GM12878 (cell line): Measurements from ENCODE around the gene ARHGAP26. TPM values are rescaled to one million over a fixed set of nuclear protein-coding genes. Genes with fewer than 3 reads are reported as not detected.

Source experiments
- EED ChIP-seq: sonication (generic); IDR thresholded peaks from 2 replicates; pipeline ENCODE4 v1.6.1; 2016; ENCODE audit warnings: antibody characterized with exemption, low read depth
- ESRRA ChIP-seq: IDR thresholded peaks from 2 replicates; pipeline ENCODE4 v1.6.1; 2012; ENCODE audit warnings: mild to moderate bottlenecking, low read length, improper control_type of control experiment
- IKZF2 ChIP-seq, 2 experiments: fragments of 450-650 bp; IDR thresholded peaks; 2 replicates each; pipeline ENCODE4 v1.6.1; 2017; ENCODE audit warnings: mild to moderate bottlenecking in 2 of 2, moderate library complexity in 2 of 2
- JUNB ChIP-seq: IDR thresholded peaks from 2 replicates; pipeline ENCODE4 v1.6.1; 2016; ENCODE audit warnings: antibody characterized with exemption, mild to moderate bottlenecking
- JUND ChIP-seq: IDR thresholded peaks from 2 replicates; pipeline ENCODE4 v1.6.1; 2012; ENCODE audit warnings: low read depth, mild to moderate bottlenecking, low read length, improper control_type of control experiment, moderate library complexity
- KAT2A ChIP-seq: conservative IDR thresholded peaks from 2 replicates; pipeline ENCODE4 v1.6.1; 2011; ENCODE audit warnings: low read depth, low read length; ENCODE audit not compliant: control insufficient read depth
- MEF2B ChIP-seq: fragments of 450-650 bp; IDR thresholded peaks from 2 replicates; pipeline ENCODE4 v1.6.1; 2018; ENCODE audit warnings: mild to moderate bottlenecking, moderate library complexity; ENCODE audit not compliant: partially characterized antibody, poor library complexity, severe bottlenecking
- MLLT1 ChIP-seq: fragments of 450-650 bp; IDR thresholded peaks from 2 replicates; pipeline ENCODE4 v1.6.1; 2016; ENCODE audit warnings: mild to moderate bottlenecking
- MXI1 ChIP-seq: fragments of 150-350 bp; IDR thresholded peaks from 2 replicates; pipeline ENCODE4 v1.6.1; 2011; ENCODE audit warnings: low read depth, mild to moderate bottlenecking, inconsistent platforms, low read length, improper control_type of control experiment
- PAX8 ChIP-seq: fragments of 450-650 bp; IDR thresholded peaks from 2 replicates; pipeline ENCODE4 v1.6.1; 2017; ENCODE audit warnings: mild to moderate bottlenecking, moderate library complexity
- PBX3 ChIP-seq: IDR thresholded peaks from 2 replicates; pipeline ENCODE4 v1.6.1; 2011; ENCODE audit warnings: mild to moderate bottlenecking, low read depth, low read length, moderate library complexity; ENCODE audit not compliant: insufficient replicate concordance
- PML ChIP-seq: IDR thresholded peaks from 2 replicates; pipeline ENCODE4 v1.6.1; 2012; ENCODE audit warnings: low read length, inconsistent platforms
- POLR2AphosphoS5 ChIP-seq: IDR thresholded peaks from 2 replicates; pipeline ENCODE4 v1.6.1; 2011; ENCODE audit warnings: mild to moderate bottlenecking, low read length, inconsistent platforms
- RUNX3 ChIP-seq: IDR thresholded peaks from 2 replicates; pipeline ENCODE4 v1.6.1; 2012; ENCODE audit warnings: low read length, inconsistent platforms
- SIN3A ChIP-seq: IDR thresholded peaks from 2 replicates; pipeline ENCODE4 v1.6.1; 2012; ENCODE audit warnings: low read depth, low read length, improper control_type of control experiment
- ZBED1 ChIP-seq: IDR thresholded peaks from 2 replicates; pipeline ENCODE4 v1.6.1; 2016; ENCODE audit warnings: borderline replicate concordance
- ZSCAN29 ChIP-seq: fragments of 450-650 bp; IDR thresholded peaks from 2 replicates; pipeline ENCODE4 v1.6.1; 2017; ENCODE audit warnings: mild to moderate bottlenecking, moderate library complexity
- polyA plus RNA-seq, 11 experiments: library from polyadenylated mRNA; depleted of rRNA in 4 of 11; unstranded in 6 of 11; stranded (reverse) in 5 of 11; fragments of >200 nt; fragmentation: Nextera tagmentation in 4 of 11; fragmentation: Illumina TruSeq in 1 of 11; extraction: Ambion mirVana in 4 of 11; extraction: Trizol in 1 of 11; gene quantifications; 1 replicate in 1 of 11; 2 replicates in 10 of 11; pipeline versions ENCODE4 v1.2.1 to v1.2.3, GENCODE V29; 2011 to 2016; ENCODE audit warnings: inconsistent platforms in 2 of 11, missing spikeins in 2 of 11, low read depth in 1 of 11
- total RNA-seq, 4 experiments: library from RNA; depleted of rRNA in 3 of 4; stranded (reverse); fragments of >200 nt in 3 of 4; fragmentation: Illumina TruSeq in 1 of 4; extraction: Trizol in 1 of 4; gene quantifications; 2 replicates each; pipeline versions ENCODE4 v1.2.1 to v1.2.3, GENCODE V29; 2013 to 2021
- TF ChIP-seq, protein P1 (sequence below): IDR thresholded peaks from 2 replicates; pipeline ENCODE4 v1.6.1; 2011; ENCODE audit warnings: borderline replicate concordance, low read depth, mild to moderate bottlenecking, moderate library complexity, low read length; ENCODE audit not compliant: insufficient read depth, poor library complexity, severe bottlenecking

The ARHGAP26 gene
- total and polyA plus RNA-seq, 10 of the 15 experiments (the other 5 are each of a cell fraction or from before 2014, with no cell fraction given) = 9.4 to 41.5 (median 19.3) TPM

- TF ChIP-seq, protein P1, sequence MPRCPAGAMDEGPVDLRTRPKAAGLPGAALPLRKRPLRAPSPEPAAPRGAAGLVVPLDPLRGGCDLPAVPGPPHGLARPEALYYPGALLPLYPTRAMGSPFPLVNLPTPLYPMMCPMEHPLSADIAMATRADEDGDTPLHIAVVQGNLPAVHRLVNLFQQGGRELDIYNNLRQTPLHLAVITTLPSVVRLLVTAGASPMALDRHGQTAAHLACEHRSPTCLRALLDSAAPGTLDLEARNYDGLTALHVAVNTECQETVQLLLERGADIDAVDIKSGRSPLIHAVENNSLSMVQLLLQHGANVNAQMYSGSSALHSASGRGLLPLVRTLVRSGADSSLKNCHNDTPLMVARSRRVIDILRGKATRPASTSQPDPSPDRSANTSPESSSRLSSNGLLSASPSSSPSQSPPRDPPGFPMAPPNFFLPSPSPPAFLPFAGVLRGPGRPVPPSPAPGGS = no peak
- TF ChIP-seq MXI1 = no peak
- no peak for TF ChIP-seq ZBED1
- TF ChIP-seq PML = no peak
- peak; percentile 61; the same call in 1 of the 2 replicates for TF ChIP-seq EED
- no peak for TF ChIP-seq ZSCAN29
- TF ChIP-seq SIN3A = no peak
- TF ChIP-seq JUND = no peak
- TF ChIP-seq KAT2A = no peak
- no peak for TF ChIP-seq PAX8
- TF ChIP-seq POLR2AphosphoS5 = no peak
- no peak for TF ChIP-seq MEF2B
- TF ChIP-seq RUNX3 = peak; percentile 82
- peak; percentile 61 to 65; a peak in 3 of 4 replicates for TF ChIP-seq IKZF2 (IDR thresholded peaks at IDR 0.05)
- TF ChIP-seq ESRRA = no peak
- TF ChIP-seq JUNB = no peak
- no peak for TF ChIP-seq PBX3
- no peak for TF ChIP-seq MLLT1
- TF ChIP-seq, all 136 proteins: peak for 4
Measured at GRCh38 chr5:142977363-142978051, 207.3 kb downstream of the ARHGAP26 start (continued).
